T47D (cell line): ENCODE data around the gene RBFOX1.

Experiments
- DNase-seq, 2 experiments: peaks; one replicate each; pipeline versions ENCODE4 v3.0.0 to v3.0.0-alpha.2; 2011 to 2012; ENCODE audit warnings: low read depth in 1 of 2, low spot score in 1 of 2
- JUND ChIP-seq: IDR thresholded peaks from 2 replicates; pipeline ENCODE4 v1.6.1; 2012; ENCODE audit warnings: low read depth
- in situ Hi-C: cut with HindIII; loops from 2 replicates; pipeline ENCODE4 v1.10.0; 2016; ENCODE audit warnings: low sequenced_read_pairs, low pct_unique_long_range_greater_than_20kb

RBFOX1 gene

DNA sequence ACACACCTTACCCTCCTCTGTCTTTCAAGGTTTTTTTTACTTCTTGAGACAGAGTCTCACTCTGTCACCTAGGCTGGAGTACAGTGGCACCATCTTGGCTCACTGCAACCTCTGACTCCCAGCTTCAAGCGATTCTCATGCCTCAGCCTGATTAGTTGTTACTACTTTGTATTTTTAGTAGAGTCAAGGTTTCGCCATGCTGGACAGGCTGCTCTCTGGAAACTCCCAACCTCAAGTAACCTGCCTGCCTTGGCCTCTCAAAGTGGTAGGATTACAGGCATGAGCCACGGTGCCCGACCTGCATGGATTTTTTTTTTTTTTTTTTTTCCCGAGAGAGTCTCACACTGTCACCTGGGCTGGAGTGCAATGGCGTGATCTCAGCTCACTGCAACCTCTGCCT, 273.2 kb downstream of the RBFOX1 start:
- TF ChIP-seq JUND, result no peak
- DNase-seq, result no peak
- in situ Hi-C loops, result no loop called here

DNA sequence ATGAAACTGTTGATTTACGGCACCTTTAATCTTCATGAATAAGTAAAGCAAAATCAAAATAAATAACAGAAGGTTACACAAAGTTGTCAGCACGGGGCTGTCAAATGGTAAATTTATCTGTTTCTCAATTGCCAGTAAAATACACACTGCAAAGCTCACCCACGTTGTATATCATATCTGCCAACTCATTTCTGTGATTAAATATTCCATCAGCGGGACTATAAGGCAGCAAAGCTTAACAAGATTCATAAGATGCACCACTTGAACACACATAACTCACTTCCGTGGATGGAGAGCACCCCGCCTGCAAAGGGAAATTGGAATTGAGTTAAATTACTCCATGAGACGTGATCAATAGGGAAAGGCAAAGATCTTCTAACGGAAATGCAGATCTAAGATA, 280.0 kb downstream of the RBFOX1 start:
- in situ Hi-C loops, result no loop called here
- no peak for TF ChIP-seq JUND
- no peak for DNase-seq

- no peak for TF ChIP-seq JUND
- in situ Hi-C loops, result no loop called here
- DNase-seq, result no peak
Observed at GRCh38 chr16:7613518-7613917, 280.9 kb downstream of the RBFOX1 start.

DNA sequence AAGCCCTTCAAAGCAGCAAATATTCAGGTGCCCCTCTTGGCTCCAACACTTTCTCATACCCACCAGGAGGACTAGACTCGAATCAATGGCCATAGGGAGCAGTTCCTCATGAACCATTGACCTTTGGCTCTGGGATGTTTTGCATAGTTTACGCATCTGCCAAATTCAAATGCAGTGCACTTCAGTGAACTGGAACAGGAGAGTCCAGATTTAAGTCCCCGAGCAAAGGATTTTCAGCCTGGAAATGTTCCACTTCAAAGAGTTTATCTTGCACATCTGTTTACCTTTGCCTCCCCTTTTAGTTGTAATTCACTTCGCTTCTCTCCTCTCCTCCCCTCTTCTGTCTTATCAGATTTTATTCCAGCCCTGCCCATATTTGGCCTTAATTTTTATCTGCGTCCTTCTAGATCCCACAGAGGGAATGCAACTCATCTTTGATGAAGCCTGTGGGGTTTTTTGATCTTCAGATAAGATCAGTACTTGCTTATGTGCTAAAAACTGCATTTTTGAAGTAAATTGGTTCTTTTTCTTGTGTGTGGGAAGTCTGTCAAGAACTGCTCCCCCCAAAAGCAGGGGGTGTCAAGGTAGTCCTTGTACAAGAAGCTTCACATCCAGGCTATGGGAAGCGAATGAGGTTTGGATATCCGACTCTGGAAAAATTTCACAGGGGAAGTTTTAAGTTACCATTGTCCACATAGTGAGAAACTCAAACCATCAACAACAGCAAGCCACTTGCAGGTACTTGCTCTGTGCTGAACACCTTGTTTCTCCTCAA, 281.6 kb downstream of the RBFOX1 start:
- no peak for TF ChIP-seq JUND
- no peak for DNase-seq
- in situ Hi-C loops, result no loop called here

GRCh38 chr16:7615565-7615964, 282.9 kb downstream of the RBFOX1 start:
- in situ Hi-C loops, result no loop called here
- no peak for DNase-seq
- no peak for TF ChIP-seq JUND

DNA sequence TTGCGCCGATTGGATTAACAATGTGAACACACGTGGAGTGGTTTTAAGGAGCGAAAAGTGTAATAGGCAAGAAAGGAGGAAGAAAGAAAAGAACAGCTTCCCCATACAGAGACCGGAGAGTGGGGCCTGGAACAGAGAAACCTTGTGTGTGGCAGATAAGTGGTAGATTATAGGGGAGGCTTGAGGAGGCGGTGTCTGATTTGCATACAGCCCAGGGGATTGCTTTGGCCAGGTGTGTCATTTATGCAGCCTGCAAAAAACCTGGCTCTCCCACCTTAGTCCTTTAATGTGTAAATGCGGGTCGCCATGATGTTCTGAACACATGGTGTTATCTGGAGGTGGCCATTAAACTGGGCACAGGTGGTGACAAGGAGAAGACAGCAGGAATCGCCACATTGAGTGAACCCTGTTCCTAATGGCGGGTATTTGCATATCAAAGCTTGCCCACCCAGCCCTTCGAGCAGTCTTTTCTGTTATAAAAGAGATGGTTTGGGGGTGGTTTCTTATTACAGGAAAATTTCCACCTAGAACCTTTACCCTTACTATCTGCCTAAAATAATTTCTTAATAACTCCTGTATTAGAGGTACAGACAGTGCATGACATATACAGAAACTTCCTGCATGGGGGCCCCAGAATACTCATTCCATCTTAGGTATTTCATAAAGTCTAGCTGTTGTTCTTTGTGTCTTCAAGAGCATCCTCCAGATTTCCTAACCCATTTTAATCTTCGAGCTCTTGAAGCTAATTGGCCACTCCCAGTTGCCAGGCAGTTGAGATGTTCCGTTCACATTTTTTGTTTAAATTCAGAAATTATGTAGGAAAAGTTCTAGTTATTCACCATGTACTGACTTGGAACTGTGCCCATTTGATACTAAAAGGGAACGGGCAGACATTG, 292.5 kb downstream of the RBFOX1 start:
- no peak for TF ChIP-seq JUND
- no peak for DNase-seq
- in situ Hi-C loops, result no loop called here

DNA sequence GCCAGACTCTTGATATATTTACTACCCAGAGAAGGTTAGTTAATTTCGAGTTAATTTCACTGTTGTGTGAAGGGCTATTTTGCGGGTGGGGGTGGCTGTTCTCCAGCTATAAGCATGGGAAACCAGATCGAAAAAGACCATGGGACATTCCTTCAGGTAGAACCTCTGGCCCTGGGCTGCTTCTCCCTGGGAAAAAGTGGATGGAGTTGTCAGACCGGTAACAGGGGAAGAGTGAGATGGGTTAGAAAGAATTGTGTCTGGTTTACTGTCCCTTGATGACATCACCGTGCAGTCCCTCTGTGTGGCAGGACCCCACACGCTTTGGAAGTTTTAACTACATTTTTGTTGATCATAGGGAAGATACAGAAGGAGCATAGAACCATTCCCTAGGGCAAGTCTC, 296.3 kb downstream of the RBFOX1 start:
- in situ Hi-C loops, result no loop called here
- TF ChIP-seq JUND, result no peak
- no peak for DNase-seq

GRCh38 chr16:7629571-7629970, 296.9 kb downstream of the RBFOX1 start:
- no peak for TF ChIP-seq JUND
- in situ Hi-C loops, result no loop called here
- DNase-seq, result no peak

DNA sequence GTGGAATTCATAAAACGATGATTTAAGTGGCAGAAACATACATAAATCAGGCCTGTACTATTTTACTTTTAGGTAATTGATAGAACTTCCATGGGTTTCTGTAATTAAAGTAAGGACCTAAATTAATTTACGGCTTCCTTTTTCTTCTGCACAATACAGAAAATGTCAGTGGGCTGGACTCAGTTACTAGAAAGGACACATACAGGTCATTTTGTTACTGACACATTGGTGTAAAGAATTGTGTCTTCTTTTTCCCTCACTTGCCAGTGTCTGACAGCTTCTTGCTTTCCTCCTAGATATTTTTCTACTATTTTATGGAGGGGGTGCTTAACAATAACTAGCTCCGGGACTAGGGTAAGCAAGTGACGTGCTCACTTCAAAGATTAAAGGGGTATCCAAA, 304.8 kb downstream of the RBFOX1 start:
- in situ Hi-C loops, result no loop called here
- TF ChIP-seq JUND, result no peak
- DNase-seq, result no peak

DNA sequence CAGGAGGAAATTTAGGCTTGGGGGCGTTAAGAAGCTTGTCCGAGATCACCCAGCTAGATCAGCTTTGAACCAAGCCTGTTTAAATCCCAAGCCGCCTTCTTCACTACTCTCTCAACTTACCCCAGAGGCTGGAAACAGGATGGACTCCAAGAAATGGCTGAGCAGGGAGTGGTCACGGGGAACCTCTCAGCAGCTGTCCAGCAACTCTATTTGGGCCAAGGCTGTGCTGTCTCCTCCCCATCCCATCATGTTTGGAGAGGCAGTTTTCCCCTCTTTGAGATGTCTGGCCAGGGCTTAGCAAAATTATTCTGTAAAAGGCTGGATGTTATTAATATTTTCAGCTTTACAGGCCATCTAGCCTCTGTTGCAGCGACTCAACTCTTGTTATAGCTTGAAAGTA, 305.7 kb downstream of the RBFOX1 start:
- DNase-seq, result no peak
- in situ Hi-C loops, result no loop called here
- TF ChIP-seq JUND, result no peak

DNA sequence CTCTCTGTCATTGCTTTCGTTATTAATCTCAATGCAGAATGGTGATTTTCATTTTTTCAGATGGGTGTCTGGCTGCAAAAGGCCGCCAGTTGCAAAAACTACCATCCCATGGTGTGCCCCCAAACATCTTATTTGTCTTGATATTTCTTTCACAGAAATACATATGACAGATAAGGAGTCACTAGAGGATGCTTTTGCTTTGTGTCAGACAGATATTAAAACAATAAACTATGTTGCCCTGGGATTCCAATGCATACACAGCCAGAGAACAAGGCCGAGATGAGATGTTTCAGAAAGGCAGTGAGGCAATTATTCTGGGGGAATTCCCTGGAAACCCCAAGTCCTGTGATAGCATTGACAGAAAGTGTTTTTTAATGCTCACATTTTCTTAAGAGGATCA, 307.7 kb downstream of the RBFOX1 start:
- TF ChIP-seq JUND, result no peak
- in situ Hi-C loops, result no loop called here
- DNase-seq, result no peak

DNA sequence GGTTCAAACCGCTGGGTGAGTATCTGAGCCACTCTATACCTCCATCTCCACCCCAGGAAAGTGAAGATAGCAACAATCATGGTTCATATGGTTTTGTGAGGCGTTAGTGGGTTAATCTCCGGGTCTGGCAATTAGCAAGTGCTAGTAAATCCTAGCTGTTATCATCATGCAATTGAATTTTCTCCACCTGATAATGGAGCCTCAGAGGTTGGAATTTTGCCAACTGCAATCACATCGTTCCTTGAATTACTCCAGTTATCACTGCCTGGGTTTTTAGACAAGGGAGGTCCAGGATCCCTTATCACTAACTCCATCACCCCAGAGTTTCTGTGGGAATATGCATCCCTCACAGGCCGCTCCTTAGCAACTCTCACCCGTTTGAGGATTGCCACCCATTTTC, 311.5 kb downstream of the RBFOX1 start:
- DNase-seq, result no peak
- TF ChIP-seq JUND, result no peak
- in situ Hi-C loops, result no loop called here

GRCh38 chr16:7644811-7645210, 312.2 kb downstream of the RBFOX1 start:
- DNase-seq, result no peak
- in situ Hi-C loops, result no loop called here

More at GRCh38 chr16:7644811-7645210, 312.2 kb downstream of the RBFOX1 start:
- no peak for TF ChIP-seq JUND
